GM12878 (cell line): Measurements from ENCODE around the gene COL25A1. TPM values are rescaled to one million over a fixed set of nuclear protein-coding genes. Genes with fewer than 3 reads are reported as not detected.

Source experiments
- ATAC-seq: fragments of 200-7000 bp; cut with Tn5 transposase; 3 replicates; pipeline ENCODE4 v1.9.1; 2020; ENCODE audit warnings: mild to moderate bottlenecking, moderate library complexity
- BruUV-seq: library from RNA; stranded (reverse); fragments of 400-500 nt; replicated peaks from 2 replicates; lab custom pipeline; 2021; lab: Mats Ljungman, UMichigan
- CTCF ChIA-PET: fragments of 300-600 bp; sonication (Branson Sonifier 250); formaldehyde crosslinking; extraction: SDS; loops from one replicate; lab custom pipeline; 2021; ENCODE audit warnings: inconsistent platforms; lab: Yijun Ruan, JAX
- POLR2A ChIA-PET: fragments of 350-600 bp; formaldehyde crosslinking; extraction: SDS; loops from one replicate; lab custom pipeline; 2021; ENCODE audit warnings: inconsistent platforms; lab: Charles Lee
- RAD21 ChIA-PET: fragments of 300-600 bp; sonication (Branson Sonifier 250); formaldehyde crosslinking; loops from one replicate; lab custom pipeline; 2023; ENCODE audit warnings: antibody characterized with exemption; ENCODE audit not compliant: unreplicated experiment; lab: Charles Lee
- SMC1A ChIA-PET: fragments of 300-600 bp; sonication (Branson Sonifier 250); formaldehyde crosslinking; loops from one replicate; lab custom pipeline; 2023; ENCODE audit not compliant: unreplicated experiment, uncharacterized antibody; lab: Charles Lee
- DNase-seq: peaks from one replicate; pipeline ENCODE4 v3.0.0-alpha.2; 2011; ENCODE audit warnings: low read depth, low spot score
- FAIRE-seq: peaks from 3 replicates; lab custom pipeline; 2011; peaks lifted over from hg19 to GRCh38; lab: Jason Lieb, UNC
- H2AFZ ChIP-seq: 2 replicates; pipeline ENCODE4 v1.6.0; 2011; ENCODE audit warnings: low read depth, low read length, control low read depth; ENCODE audit not compliant: control insufficient read depth
- H3K27ac ChIP-seq: 2 replicates; pipeline ENCODE4 v1.5.1; 2011; ENCODE audit warnings: control low read depth; ENCODE audit not compliant: control insufficient read depth, insufficient read depth
- H3K27me3 ChIP-seq, 2 experiments: replicated peaks in 1 of 2; 2 replicates each; pipeline versions ENCODE4 v1.6.0 to v1.6.1; 2011; ENCODE audit warnings: low read length in 1 of 2; ENCODE audit not compliant: control insufficient read depth in 2 of 2, insufficient read depth in 2 of 2
- H3K36me3 ChIP-seq, 2 experiments: 2 replicates each; pipeline ENCODE4 v1.5.1; 2011; ENCODE audit warnings: low read length in 1 of 2; ENCODE audit not compliant: control insufficient read depth in 2 of 2, insufficient read depth in 2 of 2
- H3K4me1 ChIP-seq: 2 replicates; pipeline ENCODE4 v1.6.1; 2011; ENCODE audit warnings: mild to moderate bottlenecking, low read length, moderate library complexity, mixed read lengths; ENCODE audit not compliant: control insufficient read depth, insufficient read depth
- H3K4me2 ChIP-seq: 2 replicates; pipeline ENCODE4 v1.6.0; 2011; ENCODE audit warnings: control low read depth; ENCODE audit not compliant: control insufficient read depth, insufficient read depth
- H3K4me3 ChIP-seq: fragments of 200-600 bp; sonication (generic); 2 replicates; pipeline ENCODE4 v1.5.1; 2016
- H3K79me2 ChIP-seq: 2 replicates; pipeline ENCODE4 v1.6.0; 2011; ENCODE audit warnings: low read length; ENCODE audit not compliant: control insufficient read depth, insufficient read depth
- H3K9ac ChIP-seq: 2 replicates; pipeline ENCODE4 v1.8.0; 2011; ENCODE audit warnings: low read length, control low read depth, mixed read lengths; ENCODE audit not compliant: control insufficient read depth, insufficient read depth
- H3K9me3 ChIP-seq: replicated peaks from 3 replicates; pipeline ENCODE4 v1.5.1; 2011; ENCODE audit warnings: mild to moderate bottlenecking, low read length; ENCODE audit not compliant: control insufficient read depth, insufficient read depth
- H4K20me1 ChIP-seq: 2 replicates; pipeline ENCODE4 v1.6.0; 2011; ENCODE audit not compliant: control insufficient read depth, insufficient read depth
- CBX3 ChIP-seq: fragments of 200-600 bp; sonication (generic); IDR thresholded peaks from 2 replicates; pipeline ENCODE4 v1.6.1; 2016; ENCODE audit warnings: low read depth, borderline replicate concordance
- CHD2 ChIP-seq: IDR thresholded peaks from 2 replicates; pipeline ENCODE4 v1.6.1; 2011; ENCODE audit warnings: low read depth, low read length, improper control_type of control experiment, borderline replicate concordance
- EZH2 ChIP-seq: IDR thresholded peaks from 2 replicates; pipeline ENCODE4 v1.6.1; 2012; ENCODE audit warnings: low read depth, mild to moderate bottlenecking, control low read depth, inconsistent platforms, low read length, borderline replicate concordance; ENCODE audit not compliant: control insufficient read depth
- KDM1A ChIP-seq: fragments of 200-600 bp; sonication (generic); IDR thresholded peaks from 2 replicates; pipeline ENCODE4 v1.6.1; 2016; ENCODE audit warnings: borderline replicate concordance
- MEF2B ChIP-seq: fragments of 450-650 bp; IDR thresholded peaks from 2 replicates; pipeline ENCODE4 v1.6.1; 2018; ENCODE audit warnings: mild to moderate bottlenecking, moderate library complexity; ENCODE audit not compliant: partially characterized antibody, poor library complexity, severe bottlenecking
- RB1 ChIP-seq: fragments of 450-650 bp; formaldehyde crosslinking; IDR thresholded peaks from 2 replicates; pipeline ENCODE4 v1.6.1; 2017; ENCODE audit warnings: mild to moderate bottlenecking, borderline replicate concordance
- TAF1 ChIP-seq: IDR thresholded peaks from 2 replicates; pipeline ENCODE4 v1.6.1; 2011; ENCODE audit warnings: mild to moderate bottlenecking, low read depth, low read length, borderline replicate concordance
- WGBS: methylation state at CpG from one replicate; pipeline ENCODE4 v1.1.6; 2016; ENCODE audit warnings: low lambda C conversion rate; ENCODE audit not compliant: insufficient replicate concordance, insufficient coverage; ENCODE audit errors: missing lambda C conversion rate; 5-methylcytosine and 5-hydroxymethylcytosine counted together
- in situ Hi-C: fragments of 300-500 bp; cut with MboI; formaldehyde crosslinking; loops from 9 replicates; pipeline ENCODE4 v1.14.3; 2018; ENCODE audit warnings: mixed read lengths
- intact Hi-C: fragments of 100-400 bp; cut with micrococcal nuclease; formaldehyde crosslinking; loops from one replicate; pipeline ENCODE4 v1.14.2; 2022; ENCODE audit not compliant: unreplicated experiment
- polyA plus RNA-seq, 11 experiments: library from polyadenylated mRNA; depleted of rRNA in 4 of 11; unstranded in 6 of 11; stranded (reverse) in 5 of 11; fragments of >200 nt; fragmentation: Nextera tagmentation in 4 of 11; fragmentation: Illumina TruSeq in 1 of 11; extraction: Ambion mirVana in 4 of 11; extraction: Trizol in 1 of 11; gene quantifications; 1 replicate in 1 of 11; 2 replicates in 10 of 11; pipeline versions ENCODE4 v1.2.1 to v1.2.3, GENCODE V29; 2011 to 2016; ENCODE audit warnings: inconsistent platforms in 2 of 11, missing spikeins in 2 of 11, low read depth in 1 of 11
- total RNA-seq, 4 experiments: library from RNA; depleted of rRNA in 3 of 4; stranded (reverse); fragments of >200 nt in 3 of 4; fragmentation: Illumina TruSeq in 1 of 4; extraction: Trizol in 1 of 4; gene quantifications; 2 replicates each; pipeline versions ENCODE4 v1.2.1 to v1.2.3, GENCODE V29; 2013 to 2021
- TF ChIP-seq, protein P1 (sequence below): IDR thresholded peaks from 2 replicates; pipeline ENCODE4 v1.6.1; 2011; ENCODE audit warnings: borderline replicate concordance, low read depth, mild to moderate bottlenecking, moderate library complexity, low read length; ENCODE audit not compliant: insufficient read depth, poor library complexity, severe bottlenecking
- TF ChIP-seq, protein P2 (sequence below): IDR thresholded peaks from 2 replicates; pipeline ENCODE4 v1.6.1; 2011; ENCODE audit warnings: low read depth, low read length, improper control_type of control experiment, borderline replicate concordance
- TF ChIP-seq, protein P3 (sequence below): fragments of 450-650 bp; IDR thresholded peaks from 2 replicates; pipeline ENCODE4 v1.6.1; 2017; ENCODE audit warnings: low read depth, mild to moderate bottlenecking, moderate library complexity

COL25A1 gene
- total and polyA plus RNA-seq, 10 of the 15 experiments (the other 5 are each of a cell fraction or from before 2014, with no cell fraction given): 0.01 to 0.26 (median 0.12) TPM; not detected in 6

DNA sequence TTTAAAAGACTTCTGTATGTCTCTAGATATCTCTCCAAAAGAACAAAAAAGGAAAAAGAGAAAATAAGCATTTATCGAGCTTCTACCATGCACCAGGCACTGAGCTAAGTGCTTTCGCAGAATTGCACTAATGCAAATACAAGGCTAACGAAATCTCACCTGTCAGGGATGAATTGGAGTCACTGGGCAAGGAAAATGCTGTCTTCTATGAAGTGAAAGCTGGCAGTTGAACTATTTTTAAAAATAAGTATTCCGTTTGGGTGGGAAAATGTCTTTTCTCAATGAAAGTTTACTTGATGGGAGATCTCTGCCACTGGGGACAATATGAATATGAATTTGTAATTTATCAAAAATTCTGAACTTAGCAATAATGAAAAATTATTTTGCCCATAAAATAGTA, 47.6 kb downstream of the COL25A1 start:
- ATAC-seq: no peak
- no TSS peak for BruUV-seq
- Histone ChIP-seq H3K9me3 (no peaks in the 10 kb centered on the region), H3K9ac (no peak overlapping the region), H2AFZ (no peak overlapping the region), H4K20me1 (no peaks in the 10 kb centered on the region), H3K4me1 (no peaks in the 10 kb centered on the region), H3K27ac (no peak overlapping the region), H3K4me3 (no peak overlapping the region), H3K4me2 (no peak overlapping the region), H3K79me2 (no peaks in the 10 kb centered on the region), H3K27me3 (no peaks in the 10 kb centered on the region; a peak in 2 of 4 replicates), H3K36me3 (no peaks in the 10 kb centered on the region)
- intact Hi-C loops: no loop called here
- no peak for DNase-seq
- ChIA-PET CTCF (interaction anchor here (0.9 to 1.2 kb wide), 3 partner anchors 9 to 39 kb away, joined by 3 read pairs; no protein-coding TSS in a partner anchor), POLR2A (no interaction called here), SMC1A (interaction anchor here (1.1 kb wide), 1 partner anchor 24 kb away, joined by 3 read pairs; no protein-coding TSS in a partner anchor), RAD21 (interaction anchor here (0.9 to 1.1 kb wide), 3 partner anchors 11 to 39 kb away, joined by 3 to 4 read pairs (median 3); no protein-coding TSS in a partner anchor)
- in situ Hi-C loops: no loop called here
- WGBS: 27% methylated on average over 4 of the region's 4 CpGs
- TF ChIP-seq CBX3: no peak
- no peak for TF ChIP-seq TAF1
- no peak for TF ChIP-seq EZH2
- TF ChIP-seq, protein P1, sequence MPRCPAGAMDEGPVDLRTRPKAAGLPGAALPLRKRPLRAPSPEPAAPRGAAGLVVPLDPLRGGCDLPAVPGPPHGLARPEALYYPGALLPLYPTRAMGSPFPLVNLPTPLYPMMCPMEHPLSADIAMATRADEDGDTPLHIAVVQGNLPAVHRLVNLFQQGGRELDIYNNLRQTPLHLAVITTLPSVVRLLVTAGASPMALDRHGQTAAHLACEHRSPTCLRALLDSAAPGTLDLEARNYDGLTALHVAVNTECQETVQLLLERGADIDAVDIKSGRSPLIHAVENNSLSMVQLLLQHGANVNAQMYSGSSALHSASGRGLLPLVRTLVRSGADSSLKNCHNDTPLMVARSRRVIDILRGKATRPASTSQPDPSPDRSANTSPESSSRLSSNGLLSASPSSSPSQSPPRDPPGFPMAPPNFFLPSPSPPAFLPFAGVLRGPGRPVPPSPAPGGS: no peak
- no peak for TF ChIP-seq KDM1A
- no peak for TF ChIP-seq CHD2
- TF ChIP-seq, protein P2, sequence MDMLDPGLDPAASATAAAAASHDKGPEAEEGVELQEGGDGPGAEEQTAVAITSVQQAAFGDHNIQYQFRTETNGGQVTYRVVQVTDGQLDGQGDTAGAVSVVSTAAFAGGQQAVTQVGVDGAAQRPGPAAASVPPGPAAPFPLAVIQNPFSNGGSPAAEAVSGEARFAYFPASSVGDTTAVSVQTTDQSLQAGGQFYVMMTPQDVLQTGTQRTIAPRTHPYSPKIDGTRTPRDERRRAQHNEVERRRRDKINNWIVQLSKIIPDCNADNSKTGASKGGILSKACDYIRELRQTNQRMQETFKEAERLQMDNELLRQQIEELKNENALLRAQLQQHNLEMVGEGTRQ: no peak
- no peak for TF ChIP-seq MEF2B
- TF ChIP-seq RB1: no peak
- TF ChIP-seq, protein P3, sequence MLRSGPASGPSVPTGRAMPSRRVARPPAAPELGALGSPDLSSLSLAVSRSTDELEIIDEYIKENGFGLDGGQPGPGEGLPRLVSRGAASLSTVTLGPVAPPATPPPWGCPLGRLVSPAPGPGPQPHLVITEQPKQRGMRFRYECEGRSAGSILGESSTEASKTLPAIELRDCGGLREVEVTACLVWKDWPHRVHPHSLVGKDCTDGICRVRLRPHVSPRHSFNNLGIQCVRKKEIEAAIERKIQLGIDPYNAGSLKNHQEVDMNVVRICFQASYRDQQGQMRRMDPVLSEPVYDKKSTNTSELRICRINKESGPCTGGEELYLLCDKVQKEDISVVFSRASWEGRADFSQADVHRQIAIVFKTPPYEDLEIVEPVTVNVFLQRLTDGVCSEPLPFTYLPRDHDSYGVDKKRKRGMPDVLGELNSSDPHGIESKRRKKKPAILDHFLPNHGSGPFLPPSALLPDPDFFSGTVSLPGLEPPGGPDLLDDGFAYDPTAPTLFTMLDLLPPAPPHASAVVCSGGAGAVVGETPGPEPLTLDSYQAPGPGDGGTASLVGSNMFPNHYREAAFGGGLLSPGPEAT: no peak
- no peak for FAIRE-seq
